CD1c-positive myeloid dendritic cell (primary cell): Measurements from ENCODE around the gene PLAAT2.
"Not testable (repeated sequence)": the region's sequence is repeated elsewhere in the genome, so short reads cannot be mapped to it uniquely, and the experiment has no call there.

Source experiments
- DNase-seq: peaks from one replicate; pipeline ENCODE4 v3.0.0-alpha.2; 2016; ENCODE audit errors: extremely low spot score

PLAAT2 gene

GRCh38 chr11:63549411-63549810 is 13.8 kb downstream of the PLAAT2 start:
- DNase-seq, result no peak

GRCh38 chr11:63548178-63548577 is 15.0 kb downstream of the PLAAT2 start:
- no peak for DNase-seq

GRCh38 chr11:63547061-63547460 is 16.1 kb downstream of the PLAAT2 start:
- DNase-seq, result no peak

- peak; percentile 56 for DNase-seq
Observed at GRCh38 chr11:63543711-63544110, 19.5 kb downstream of the PLAAT2 start.

- not testable (repeated sequence) for DNase-seq
Observed at GRCh38 chr11:63542506-63542905, 20.7 kb downstream of the PLAAT2 start.

- no peak for DNase-seq
Observed at GRCh38 chr11:63537293-63538101, 25.7 kb downstream of the PLAAT2 start.

- peak; percentile 50 for DNase-seq
Observed at GRCh38 chr11:63536669-63537292, 26.4 kb downstream of the PLAAT2 start, which contains the start of gene PLAAT4. PLAAT4 (plus strand) TSS chr11:63536808; CDS start chr11:63536869, 61 bp downstream.

GRCh38 chr11:63535734-63536133 is 27.4 kb downstream of the PLAAT2 start:
- DNase-seq, result no peak

GRCh38 chr11:63534895-63535461 is 28.2 kb downstream of the PLAAT2 start:
- DNase-seq, result no peak

- no peak for DNase-seq
Observed at GRCh38 chr11:63534076-63534475, 29.1 kb downstream of the PLAAT2 start.

GRCh38 chr11:63532799-63533475 is 30.2 kb downstream of the PLAAT2 start:
- no peak for DNase-seq

GRCh38 chr11:63532117-63532516 is 31.1 kb downstream of the PLAAT2 start:
- no peak for DNase-seq

- DNase-seq, result peak; percentile 39
Observed at GRCh38 chr11:63531074-63531792, 31.9 kb downstream of the PLAAT2 start.

- no peak for DNase-seq
Observed at GRCh38 chr11:63530021-63530420, 33.2 kb downstream of the PLAAT2 start.

GRCh38 chr11:63529373-63529772 is 33.8 kb downstream of the PLAAT2 start:
- DNase-seq, result not testable (repeated sequence)

GRCh38 chr11:63528729-63529278 is 34.4 kb downstream of the PLAAT2 start:
- not testable (repeated sequence) for DNase-seq

- DNase-seq, result not testable (repeated sequence)
Observed at GRCh38 chr11:63528156-63528555, 35.0 kb downstream of the PLAAT2 start.

GRCh38 chr11:63527667-63528066 is 35.5 kb downstream of the PLAAT2 start:
- DNase-seq, result no peak

- no peak for DNase-seq
Observed at GRCh38 chr11:63523151-63523550, 40.0 kb downstream of the PLAAT2 start.

- DNase-seq, result no peak
Observed at GRCh38 chr11:63521896-63522295, 41.3 kb downstream of the PLAAT2 start.

GRCh38 chr11:63520606-63521170 is 42.5 kb downstream of the PLAAT2 start:
- DNase-seq, result no peak
